Measurements from ENCODE around the gene VSNL1.

DNA sequence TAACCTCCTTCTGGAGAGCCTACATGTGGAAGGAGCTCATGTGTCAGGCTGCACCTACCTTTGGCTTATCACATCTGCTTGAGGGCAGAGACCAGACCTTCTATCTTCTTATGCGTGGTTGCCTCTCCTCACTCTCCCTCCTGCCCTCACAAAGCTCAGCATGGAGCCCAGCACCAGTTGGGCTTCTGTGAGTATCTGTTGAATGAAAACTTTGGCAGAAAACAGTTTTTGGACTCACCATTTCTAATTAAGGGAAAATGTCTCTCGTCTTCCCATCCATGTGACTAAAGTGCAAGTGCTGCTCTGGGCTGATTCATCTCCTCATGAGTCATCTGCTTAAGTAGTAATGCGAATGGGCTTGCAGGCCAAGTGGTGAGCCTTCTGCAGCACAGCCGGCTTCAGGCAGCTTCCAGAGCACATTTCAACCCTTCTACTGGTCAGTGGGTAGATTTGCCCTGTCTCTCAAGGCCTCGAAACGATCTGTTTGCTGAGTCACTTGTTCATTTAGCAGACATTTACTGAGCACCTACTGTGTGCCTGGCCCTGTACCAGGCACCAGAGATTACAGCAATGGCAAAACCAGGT, 102.6 kb downstream of the VSNL1 start:
- TF ChIP-seq, protein P1, sequence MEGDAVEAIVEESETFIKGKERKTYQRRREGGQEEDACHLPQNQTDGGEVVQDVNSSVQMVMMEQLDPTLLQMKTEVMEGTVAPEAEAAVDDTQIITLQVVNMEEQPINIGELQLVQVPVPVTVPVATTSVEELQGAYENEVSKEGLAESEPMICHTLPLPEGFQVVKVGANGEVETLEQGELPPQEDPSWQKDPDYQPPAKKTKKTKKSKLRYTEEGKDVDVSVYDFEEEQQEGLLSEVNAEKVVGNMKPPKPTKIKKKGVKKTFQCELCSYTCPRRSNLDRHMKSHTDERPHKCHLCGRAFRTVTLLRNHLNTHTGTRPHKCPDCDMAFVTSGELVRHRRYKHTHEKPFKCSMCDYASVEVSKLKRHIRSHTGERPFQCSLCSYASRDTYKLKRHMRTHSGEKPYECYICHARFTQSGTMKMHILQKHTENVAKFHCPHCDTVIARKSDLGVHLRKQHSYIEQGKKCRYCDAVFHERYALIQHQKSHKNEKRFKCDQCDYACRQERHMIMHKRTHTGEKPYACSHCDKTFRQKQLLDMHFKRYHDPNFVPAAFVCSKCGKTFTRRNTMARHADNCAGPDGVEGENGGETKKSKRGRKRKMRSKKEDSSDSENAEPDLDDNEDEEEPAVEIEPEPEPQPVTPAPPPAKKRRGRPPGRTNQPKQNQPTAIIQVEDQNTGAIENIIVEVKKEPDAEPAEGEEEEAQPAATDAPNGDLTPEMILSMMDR (conservative IDR thresholded peaks at IDR 0.05 in 1 of 2, IDR thresholded peaks at IDR 0.05 in 1 of 2; ENCODE audit: low read depth in 1 of 2, low read length in 2 of 2): no peak
- no peak for TF ChIP-seq EZH2 (IDR thresholded peaks at IDR 0.05; ENCODE audit: low read length, missing control alignments)

Data from fibroblast of lung (primary cell).